H9 (cell line): ENCODE data around the gene C3orf70. TPM values are rescaled to one million over a fixed set of nuclear protein-coding genes. Genes with fewer than 3 reads are reported as not detected.

Source experiments
- DNase-seq: peaks from one replicate; pipeline ENCODE4 v3.0.0-alpha.2; 2017
- H2AFZ ChIP-seq: one replicate; pipeline ENCODE4 v1.6.1; 2013; ENCODE audit warnings: mild to moderate bottlenecking, low read length, control low read depth, moderate library complexity
- H2AK5ac ChIP-seq: 2 replicates; pipeline ENCODE4 v1.6.1; 2013; ENCODE audit warnings: low read length, control low read depth, mixed read lengths; ENCODE audit not compliant: insufficient read length
- H2BK120ac ChIP-seq: one replicate; pipeline ENCODE4 v1.6.1; 2013; ENCODE audit warnings: low read depth, mild to moderate bottlenecking, low read length, control low read depth, inconsistent platforms; ENCODE audit not compliant: poor library complexity, severe bottlenecking
- H2BK12ac ChIP-seq: 2 replicates; pipeline ENCODE4 v1.6.1; 2013; ENCODE audit warnings: low read length, control low read depth, mixed read lengths, low read depth; ENCODE audit not compliant: insufficient read length
- H2BK15ac ChIP-seq: 2 replicates; pipeline ENCODE4 v1.6.1; 2013; ENCODE audit warnings: low read depth, low read length, control low read depth
- H2BK20ac ChIP-seq: one replicate; pipeline ENCODE4 v1.6.1; 2013; ENCODE audit warnings: low read depth, mild to moderate bottlenecking, low read length, control low read depth, inconsistent platforms; ENCODE audit not compliant: poor library complexity, severe bottlenecking
- H2BK5ac ChIP-seq: 2 replicates; pipeline ENCODE4 v1.6.1; 2013; ENCODE audit warnings: low read length, control low read depth, mixed read lengths; ENCODE audit not compliant: insufficient read length
- H3K14ac ChIP-seq: 2 replicates; pipeline ENCODE4 v1.6.1; 2013; ENCODE audit warnings: low read length, control low read depth; ENCODE audit not compliant: insufficient read depth
- H3K18ac ChIP-seq: 2 replicates; pipeline ENCODE4 v1.6.1; 2013; ENCODE audit warnings: low read depth, mild to moderate bottlenecking, mixed read lengths, low read length, control low read depth; ENCODE audit not compliant: insufficient read length
- H3K23ac ChIP-seq: 2 replicates; pipeline ENCODE4 v1.6.1; 2013; ENCODE audit warnings: low read length, control low read depth, mixed read lengths, low read depth; ENCODE audit not compliant: insufficient read length
- H3K23me2 ChIP-seq: 2 replicates; pipeline ENCODE4 v1.6.1; 2013; ENCODE audit warnings: low read depth, mild to moderate bottlenecking, mixed read lengths, low read length, control low read depth; ENCODE audit not compliant: insufficient read length, poor library complexity, severe bottlenecking
- H3K27ac ChIP-seq: 2 replicates; pipeline ENCODE4 v1.5.1; 2013; ENCODE audit warnings: low read length, control low read depth, mixed read lengths, low read depth; ENCODE audit not compliant: insufficient read length
- H3K27me3 ChIP-seq: 2 replicates; pipeline ENCODE4 v1.6.1; 2013; ENCODE audit warnings: low read length, control low read depth, inconsistent platforms; ENCODE audit not compliant: insufficient read depth
- H3K4ac ChIP-seq: 2 replicates; pipeline ENCODE4 v1.6.1; 2013; ENCODE audit warnings: low read depth, mild to moderate bottlenecking, control low read depth, inconsistent platforms, low read length, moderate library complexity
- H3K4me1 ChIP-seq: 2 replicates; pipeline ENCODE4 v1.6.1; 2013; ENCODE audit warnings: low read length, control low read depth, inconsistent platforms; ENCODE audit not compliant: insufficient read depth
- H3K4me2 ChIP-seq: 2 replicates; pipeline ENCODE4 v1.6.1; 2013; ENCODE audit warnings: low read length, control low read depth, mixed read lengths; ENCODE audit not compliant: insufficient read length, insufficient read depth
- H3K56ac ChIP-seq: 2 replicates; pipeline ENCODE4 v1.6.1; 2013; ENCODE audit warnings: low read depth, mild to moderate bottlenecking, mixed read lengths, low read length, control low read depth; ENCODE audit not compliant: insufficient read length
- H3K79me1 ChIP-seq: 2 replicates; pipeline ENCODE4 v1.6.1; 2013; ENCODE audit warnings: low read depth, mild to moderate bottlenecking, moderate library complexity, low read length, control low read depth, inconsistent platforms; ENCODE audit not compliant: insufficient read depth, poor library complexity, severe bottlenecking
- H3K79me2 ChIP-seq: 2 replicates; pipeline ENCODE4 v1.6.1; 2013; ENCODE audit warnings: low read length, control low read depth, inconsistent platforms; ENCODE audit not compliant: insufficient read depth
- H3K9ac ChIP-seq: 2 replicates; pipeline ENCODE4 v1.6.1; 2013; ENCODE audit warnings: low read length, control low read depth, mixed read lengths; ENCODE audit not compliant: insufficient read length; ENCODE audit errors: extremely low read depth
- H3K9me3 ChIP-seq: one replicate; pipeline ENCODE4 v1.6.1; 2013; ENCODE audit warnings: low read depth, low read length, inconsistent platforms; ENCODE audit not compliant: control insufficient read depth
- H3T11ph ChIP-seq: one replicate; pipeline ENCODE4 v1.6.1; 2013; ENCODE audit warnings: mild to moderate bottlenecking, low read length, control low read depth, inconsistent platforms
- H4K20me1 ChIP-seq: one replicate; pipeline ENCODE4 v1.6.1; 2013; ENCODE audit not compliant: control insufficient read depth, insufficient read length, insufficient read depth
- H4K5ac ChIP-seq: 2 replicates; pipeline ENCODE4 v1.6.1; 2013; ENCODE audit warnings: low read depth, mild to moderate bottlenecking, mixed read lengths, low read length, control low read depth; ENCODE audit not compliant: insufficient read length
- H4K8ac ChIP-seq: replicated peaks from 2 replicates; pipeline ENCODE4 v1.6.1; 2013; ENCODE audit warnings: low read length, control low read depth, mixed read lengths, low read depth; ENCODE audit not compliant: insufficient read length
- H4K91ac ChIP-seq: 2 replicates; pipeline ENCODE4 v1.6.1; 2013; ENCODE audit warnings: low read depth, mild to moderate bottlenecking, moderate library complexity, mixed read lengths, low read length, control low read depth; ENCODE audit not compliant: insufficient read length
- H3K27ac Mint-ChIP-seq, 3 experiments: 2 replicates in 2 of 3; 3 replicates in 1 of 3; pipeline ENCODE4 v1.8.0; 2020 to 2021; ENCODE audit warnings: mixed read lengths in 3 of 3, mild to moderate bottlenecking in 1 of 3, moderate library complexity in 1 of 3
- H3K27me3 Mint-ChIP-seq: 2 replicates; pipeline ENCODE4 v1.8.0; 2021; ENCODE audit warnings: low read depth, mild to moderate bottlenecking, moderate library complexity, mixed read lengths
- H3K36me3 Mint-ChIP-seq, 3 experiments: 2 replicates in 2 of 3; 3 replicates in 1 of 3; pipeline ENCODE4 v1.8.0; 2020 to 2021; ENCODE audit warnings: low read depth in 3 of 3, mixed read lengths in 3 of 3; ENCODE audit not compliant: insufficient read depth in 1 of 3
- H3K4me1 Mint-ChIP-seq, 2 experiments: 2 replicates each; pipeline ENCODE4 v1.8.0; 2020; ENCODE audit warnings: mixed read lengths in 2 of 2
- H3K4me3 Mint-ChIP-seq, 2 experiments: 2 replicates in 1 of 2; 3 replicates in 1 of 2; pipeline ENCODE4 v1.8.0; 2020 to 2021; ENCODE audit warnings: mild to moderate bottlenecking in 2 of 2, mixed read lengths in 2 of 2, moderate library complexity in 1 of 2
- H3K9me3 Mint-ChIP-seq, 2 experiments: 2 replicates in 1 of 2; 3 replicates in 1 of 2; pipeline ENCODE4 v1.8.0; 2020; ENCODE audit warnings: mild to moderate bottlenecking in 2 of 2, mixed read lengths in 2 of 2, moderate library complexity in 1 of 2
- CTCF ChIP-seq: fragments of 200-600 bp; sonication (generic); conservative IDR thresholded peaks from 3 replicates; pipeline ENCODE4 v1.8.0; 2021; ENCODE audit warnings: antibody characterized with exemption, mild to moderate bottlenecking
- WGBS: extraction: QIAGEN DNeasy Blood & Tissue Kit; methylation state at CpG from one replicate; pipeline ENCODE4 v1.1.7; 2013; ENCODE audit warnings: missing lambda C conversion rate, low lambda C conversion rate, mixed read lengths; ENCODE audit not compliant: insufficient read length; ENCODE audit errors: extremely low coverage; 5-methylcytosine and 5-hydroxymethylcytosine counted together
- total RNA-seq: library from RNA; stranded (reverse); gene quantifications from 2 replicates; pipeline ENCODE4 v1.2.1, GENCODE V29; 2021

The C3orf70 gene
- total RNA-seq, 1 experiment from 2014 or later: 0.52 TPM

- Mint-ChIP-seq H3K4me3 (no peak overlapping the region), H3K4me1 (no peaks in the 10 kb centered on the region), H3K27ac (no peak overlapping the region), H3K9me3 (no peaks in the 10 kb centered on the region), H3K27me3 (no peaks in the 10 kb centered on the region; the same call in 1 of the 2 replicates), H3K36me3 (no peaks in the 10 kb centered on the region)
- no peaks in the 10 kb centered on the region for H3K79me1 ChIP-seq
- H3K4me1 ChIP-seq: no peaks in the 10 kb centered on the region
- no peak overlapping the region for H3K56ac ChIP-seq
- TF ChIP-seq CTCF: no peak
- no peaks in the 10 kb centered on the region for H3K9me3 ChIP-seq
- H3K79me2 ChIP-seq: no peaks in the 10 kb centered on the region
- H2BK20ac ChIP-seq: no peak overlapping the region
- no peak overlapping the region for H4K8ac ChIP-seq
- H3K23me2 ChIP-seq: no peaks in the 10 kb centered on the region
- no peak overlapping the region for H3K18ac ChIP-seq
- H2BK120ac ChIP-seq: no peak overlapping the region
- H2BK12ac ChIP-seq: no peak overlapping the region
- H2AFZ ChIP-seq: no peak overlapping the region
- H3T11ph ChIP-seq: no peak overlapping the region
- no peak overlapping the region for H3K9ac ChIP-seq
- H3K23ac ChIP-seq: no peak overlapping the region
- no peak overlapping the region for H2AK5ac ChIP-seq
- H3K14ac ChIP-seq: no peak overlapping the region
- no peaks in the 10 kb centered on the region for H3K27me3 ChIP-seq
- H3K4ac ChIP-seq: no peak overlapping the region
- no peak overlapping the region for H3K27ac ChIP-seq
- H4K5ac ChIP-seq: no peak overlapping the region
- no peak overlapping the region for H2BK15ac ChIP-seq
- no peaks in the 10 kb centered on the region for H4K20me1 ChIP-seq
- H3K4me2 ChIP-seq: no peak overlapping the region
- H2BK5ac ChIP-seq: no peak overlapping the region
- H4K91ac ChIP-seq: no peak overlapping the region
- no CpG with 5 or more reads among the region's 3 CpGs for WGBS
- no peak for DNase-seq
These were observed 26.7 kb downstream of the C3orf70 start for GRCh38 chr3:185126201-185126600.
